HL-60 (cell line): ENCODE results near the gene AMZ1.

Experiments used
- DNase-seq, 2 experiments: peaks; one replicate each; pipeline ENCODE4 v3.0.0-alpha.2; 2010 to 2020; ENCODE audit warnings: low read depth in 1 of 2, low spot score in 1 of 2
- H3K27ac ChIP-seq: fragments of 250-450 bp; sonication (Bioruptor Pico); replicated peaks from 2 replicates; pipeline ENCODE4 v1.5.1; 2020; ENCODE audit warnings: mild to moderate bottlenecking, moderate library complexity
- H3K27me3 ChIP-seq: fragments of 250-450 bp; sonication (Bioruptor Pico); 2 replicates; pipeline ENCODE4 v1.5.1; 2021; ENCODE audit warnings: mild to moderate bottlenecking, moderate library complexity; ENCODE audit not compliant: insufficient read depth, poor library complexity, severe bottlenecking
- H3K4me3 ChIP-seq: replicated peaks from 2 replicates; pipeline ENCODE4 v1.5.1; 2011; ENCODE audit warnings: mild to moderate bottlenecking, control low read depth, low read length; ENCODE audit not compliant: insufficient read depth
- CTCF ChIP-seq: IDR thresholded peaks from one replicate; pipeline ENCODE4 v1.5.1; 2011; ENCODE audit warnings: low read length, control low read depth, inconsistent platforms; ENCODE audit not compliant: insufficient read depth
- GABPA ChIP-seq: IDR thresholded peaks from 2 replicates; pipeline ENCODE4 v1.6.1; 2012; ENCODE audit warnings: low read depth
- POLR2AphosphoS5 ChIP-seq: IDR thresholded peaks from 2 replicates; pipeline ENCODE4 v1.6.1; 2012; ENCODE audit warnings: low read depth
- REST ChIP-seq: IDR thresholded peaks from 2 replicates; pipeline ENCODE4 v1.6.1; 2012; ENCODE audit warnings: low read depth; ENCODE audit not compliant: insufficient replicate concordance
- SPI1 ChIP-seq: IDR thresholded peaks from 2 replicates; pipeline ENCODE4 v1.6.1; 2012; ENCODE audit warnings: low read depth, mild to moderate bottlenecking, borderline replicate concordance

Gene AMZ1

GRCh38 chr7:2663121-2663886, 24.7 kb upstream of the AMZ1 start:
- no peak for DNase-seq
- no peak overlapping the region for H3K4me3 ChIP-seq
- H3K27ac ChIP-seq = peak overlapping the region; percentile 31
- no peaks in the 10 kb centered on the region for H3K27me3 ChIP-seq
- no peak for TF ChIP-seq REST
- TF ChIP-seq GABPA = no peak
- no peak for TF ChIP-seq CTCF
- no peak for TF ChIP-seq POLR2AphosphoS5
- no peak for TF ChIP-seq SPI1

GRCh38 chr7:2663960-2664359, 24.0 kb upstream of the AMZ1 start:
- no peak overlapping the region for H3K27ac ChIP-seq
- H3K27me3 ChIP-seq = no peaks in the 10 kb centered on the region
- DNase-seq = no peak
- H3K4me3 ChIP-seq = no peak overlapping the region
- TF ChIP-seq REST (no peak), SPI1 (no peak), GABPA (no peak), CTCF (no peak), POLR2AphosphoS5 (no peak)

- TF ChIP-seq POLR2AphosphoS5 (no peak), REST (no peak), CTCF (no peak), SPI1 (no peak), GABPA (no peak)
- Histone ChIP-seq H3K4me3 (no peak overlapping the region), H3K27ac (no peak overlapping the region), H3K27me3 (no peaks in the 10 kb centered on the region)
- DNase-seq = no peak
Observed at GRCh38 chr7:2665359-2665791, 22.6 kb upstream of the AMZ1 start.
